GM12874 (cell line): Measurements from ENCODE around the gene ANO9.

Source experiments
- CTCF ChIP-seq: IDR thresholded peaks from 2 replicates; pipeline ENCODE4 v1.5.1; 2011; ENCODE audit warnings: low read depth, mild to moderate bottlenecking, control low read depth, low read length, moderate library complexity; ENCODE audit not compliant: insufficient read depth

The ANO9 gene

GRCh38 chr11:369336-370018, 72.3 kb downstream of the ANO9 start, which contains the start of gene B4GALNT4:
TSS of gene B4GALNT4 (plus strand) at chr11:369499. CDS start at chr11:369804, 305 bp downstream.
- no peak for TF ChIP-seq CTCF

GRCh38 chr11:368414-369335, 73.1 kb downstream of the ANO9 start:
- TF ChIP-seq CTCF: no peak

- no peak for TF ChIP-seq CTCF
These were observed 73.8 kb downstream of the ANO9 start for GRCh38 chr11:367956-368413.
